ENCODE measurements around the gene ZNF823.

DNA sequence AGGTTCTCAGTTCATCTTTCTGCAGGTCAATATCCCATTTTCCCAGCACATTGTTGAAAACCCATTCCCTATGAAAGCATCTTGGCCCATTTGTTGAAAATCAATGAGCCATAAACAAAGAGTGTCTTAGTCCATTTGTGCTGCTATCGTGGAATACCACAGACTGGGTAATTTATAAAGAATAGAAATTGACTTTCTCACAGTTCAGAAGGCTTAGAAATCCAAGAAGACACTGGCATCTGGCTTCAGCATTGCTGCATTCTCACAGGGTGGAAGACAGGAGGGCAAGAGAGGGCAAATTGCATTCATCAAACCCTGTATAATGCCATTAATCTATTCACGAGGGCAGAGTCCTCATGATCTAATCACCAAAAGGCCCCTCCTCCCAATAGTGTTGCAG, 34.1 kb downstream of the ZNF823 start:
- TF ChIP-seq EZH2 (IDR thresholded peaks at IDR 0.05; ENCODE audit: insufficient read depth, poor library complexity, severe bottlenecking): no peak
- TF ChIP-seq EZH2phosphoT487 (IDR thresholded peaks at IDR 0.05; ENCODE audit: insufficient read depth, low read depth): no peak

Measured in GM23248 (cell line).